Transverse colon (tissue), 3 donors: ENCODE measurements around the gene CYSRT1.

Experiments
- POLR2A ChIP-seq: fragments of 450-650 bp; IDR thresholded peaks from one replicate; pipeline ENCODE4 v1.6.1; 2016; ENCODE audit warnings: antibody characterized with exemption, mild to moderate bottlenecking, moderate library complexity
- TF ChIP-seq, protein P1 (sequence below), 5 experiments: fragments of 200-600 bp in 3 of 5; fragments of 450-650 bp in 2 of 5; sonication (generic) in 3 of 5; IDR thresholded peaks; 1 replicate in 2 of 5; 2 replicates in 3 of 5; pipeline ENCODE4 v1.5.1; 2016 to 2017; ENCODE audit warnings: antibody characterized with exemption in 5 of 5, inconsistent platforms in 3 of 5, mild to moderate bottlenecking in 2 of 5, moderate library complexity in 1 of 5

DNA sequence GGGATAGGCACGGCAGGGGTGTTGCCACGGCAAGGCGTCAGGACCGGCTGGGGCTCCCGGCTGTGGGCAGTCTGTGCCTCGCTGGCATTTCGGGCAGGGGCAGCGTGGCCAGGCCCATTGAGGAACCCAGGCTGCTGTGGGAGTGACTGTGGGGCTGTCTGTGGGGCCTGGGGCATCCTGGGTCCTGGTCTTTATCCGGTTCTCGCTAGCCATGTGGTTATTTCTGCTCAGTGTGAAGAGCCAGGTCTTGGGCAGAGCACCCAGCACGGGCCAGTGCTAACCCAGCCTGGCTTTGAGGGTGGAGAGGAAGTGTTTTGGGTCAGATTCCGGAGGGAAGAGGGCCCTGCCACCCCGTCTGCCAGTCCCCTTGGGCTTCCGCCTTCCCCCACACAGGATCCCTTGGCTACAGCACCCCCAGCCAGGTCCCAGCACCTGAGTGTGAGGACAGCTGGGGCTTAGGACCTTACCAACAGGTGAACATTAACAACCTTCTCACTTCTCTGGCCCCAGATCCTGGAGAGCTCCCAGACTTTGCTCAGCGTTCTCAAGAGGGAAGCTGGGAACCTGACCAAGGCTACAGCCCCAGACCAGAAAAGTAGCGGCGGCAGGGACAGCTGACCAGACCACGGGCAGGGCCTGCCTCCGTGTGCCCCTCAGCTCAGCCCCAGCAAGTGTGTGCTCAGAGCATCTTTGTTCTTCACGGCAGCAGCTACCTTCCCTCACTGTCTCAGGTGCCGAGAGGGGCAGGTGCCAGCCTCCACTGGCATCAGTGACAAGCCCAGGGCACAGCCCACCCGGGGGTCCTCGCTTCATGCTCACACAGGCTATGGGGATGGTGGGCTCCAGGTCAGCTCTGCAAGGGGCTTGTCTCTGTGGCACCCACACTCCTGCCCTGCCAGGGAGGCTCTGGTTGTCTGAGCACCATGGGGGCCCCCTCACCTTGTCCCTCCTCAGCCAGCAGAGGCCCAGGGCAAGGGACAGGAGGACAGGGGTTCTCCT is 35.4 kb upstream of the CYSRT1 start:
- TF ChIP-seq, protein P1, sequence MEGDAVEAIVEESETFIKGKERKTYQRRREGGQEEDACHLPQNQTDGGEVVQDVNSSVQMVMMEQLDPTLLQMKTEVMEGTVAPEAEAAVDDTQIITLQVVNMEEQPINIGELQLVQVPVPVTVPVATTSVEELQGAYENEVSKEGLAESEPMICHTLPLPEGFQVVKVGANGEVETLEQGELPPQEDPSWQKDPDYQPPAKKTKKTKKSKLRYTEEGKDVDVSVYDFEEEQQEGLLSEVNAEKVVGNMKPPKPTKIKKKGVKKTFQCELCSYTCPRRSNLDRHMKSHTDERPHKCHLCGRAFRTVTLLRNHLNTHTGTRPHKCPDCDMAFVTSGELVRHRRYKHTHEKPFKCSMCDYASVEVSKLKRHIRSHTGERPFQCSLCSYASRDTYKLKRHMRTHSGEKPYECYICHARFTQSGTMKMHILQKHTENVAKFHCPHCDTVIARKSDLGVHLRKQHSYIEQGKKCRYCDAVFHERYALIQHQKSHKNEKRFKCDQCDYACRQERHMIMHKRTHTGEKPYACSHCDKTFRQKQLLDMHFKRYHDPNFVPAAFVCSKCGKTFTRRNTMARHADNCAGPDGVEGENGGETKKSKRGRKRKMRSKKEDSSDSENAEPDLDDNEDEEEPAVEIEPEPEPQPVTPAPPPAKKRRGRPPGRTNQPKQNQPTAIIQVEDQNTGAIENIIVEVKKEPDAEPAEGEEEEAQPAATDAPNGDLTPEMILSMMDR (IDR thresholded peaks at IDR 0.05): no peak
- TF ChIP-seq POLR2A: no peak
